ENCODE data around the gene KRTAP19-5.

DNA sequence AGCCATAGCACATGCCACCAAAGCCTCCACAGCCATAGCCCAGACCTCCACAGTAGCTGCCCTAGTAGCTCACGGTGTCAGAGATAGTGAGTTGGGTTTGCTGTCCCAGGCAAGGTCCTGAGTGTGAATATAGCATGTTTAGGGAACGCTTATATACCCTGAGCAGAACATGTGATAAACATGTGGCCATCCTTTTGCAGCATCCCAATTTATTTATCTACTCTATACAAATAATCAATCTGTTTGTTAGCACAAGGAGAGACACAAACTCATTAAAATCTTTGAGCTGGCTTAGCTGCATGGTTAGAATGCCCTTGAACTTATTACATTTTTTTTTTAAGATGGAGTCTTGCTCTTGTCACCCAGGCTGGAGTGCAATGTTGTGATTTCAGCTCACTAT lies 14.6 kb downstream of the KRTAP19-5 start, which contains the start of gene KRTAP19-2:
- no peak for TF ChIP-seq CEBPB (IDR thresholded peaks at IDR 0.05; ENCODE audit: low read depth, low read length)
- no peak for TF ChIP-seq POLR2A (IDR thresholded peaks at IDR 0.05; ENCODE audit: low read depth, low read length)
- no peak for TF ChIP-seq CTCF (conservative IDR thresholded peaks at IDR 0.05; ENCODE audit: low read depth, low read length)
- TF ChIP-seq SMC3 (IDR thresholded peaks at IDR 0.05; ENCODE audit: low read depth, low read length) = no peak
- TF ChIP-seq USF2 (IDR thresholded peaks at IDR 0.05; ENCODE audit: low read depth, low read length) = no peak
- TF ChIP-seq NFE2L2 (IDR thresholded peaks at IDR 0.05; ENCODE audit: low read depth, low read length) = no peak
- no peak for TF ChIP-seq MAFK (IDR thresholded peaks at IDR 0.05; ENCODE audit: low read depth, low read length)

All from IMR-90 (cell line).